B cell (primary cell): ENCODE results near the gene TRIM49D2. TPM values are rescaled to one million over a fixed set of nuclear protein-coding genes. Genes with fewer than 3 reads are reported as not detected.
"Not testable (repeated sequence)": the region's sequence is repeated elsewhere in the genome, so short reads cannot be mapped to it uniquely, and the experiment has no call there.

Experiments used
- ATAC-seq: fragments of 200-7000 bp; cut with Tn5 transposase; one replicate; pipeline ENCODE4 v1.10.0; 2021; ENCODE audit warnings: low read depth, mild to moderate bottlenecking, moderate number of reproducible peaks, moderate library complexity
- CTCF ChIA-PET: fragments of 350-600 bp; sonication (Branson Sonifier 250); formaldehyde crosslinking; loops from one replicate; lab custom pipeline; 2021; ENCODE audit warnings: antibody characterized with exemption, inconsistent platforms; lab: Charles Lee
- POLR2A ChIA-PET: fragments of 350-600 bp; sonication (Branson Sonifier 250); formaldehyde crosslinking; loops from one replicate; lab custom pipeline; 2021; ENCODE audit warnings: antibody characterized with exemption; lab: Charles Lee
- DNase-seq: peaks from one replicate; pipeline ENCODE4 v3.0.0; 2013
- H2AFZ ChIP-seq: 2 replicates; pipeline ENCODE4 v1.6.1; 2012; ENCODE audit warnings: mild to moderate bottlenecking, low read depth, low read length; ENCODE audit not compliant: insufficient read depth, poor library complexity, severe bottlenecking
- H3K27ac ChIP-seq, 2 donors: 1 replicate in 1 of 2; 2 replicates in 1 of 2; pipeline ENCODE4 v1.5.1; 2012 to 2013; ENCODE audit warnings: low read length in 2 of 2, mild to moderate bottlenecking in 2 of 2, moderate library complexity in 1 of 2
- H3K27me3 ChIP-seq, 4 experiments: fragments of 200-600 bp in 1 of 4; sonication (generic) in 1 of 4; replicated peaks in 1 of 4; 1 replicate in 2 of 4; 2 replicates in 2 of 4; pipeline versions ENCODE4 v1.6.1 to v1.7.0; 2013 to 2016; ENCODE audit warnings: low read length in 3 of 4, mild to moderate bottlenecking in 2 of 4, mixed read lengths in 1 of 4, moderate library complexity in 1 of 4; ENCODE audit not compliant: insufficient read depth in 4 of 4, control insufficient read depth in 3 of 4; ENCODE audit errors: control extremely low read depth in 1 of 4
- H3K36me3 ChIP-seq, 2 experiments: replicated peaks in 1 of 2; 1 replicate in 1 of 2; 2 replicates in 1 of 2; pipeline versions ENCODE4 v1.6.1 to v1.7.1; 2013; ENCODE audit warnings: low read length in 1 of 2; ENCODE audit not compliant: insufficient read depth in 2 of 2, control insufficient read depth in 1 of 2; ENCODE audit errors: control extremely low read depth in 1 of 2, extremely low read depth in 1 of 2
- H3K4me1 ChIP-seq, 2 donors: fragments of 200-600 bp in 1 of 2; sonication (generic) in 1 of 2; 1 replicate in 1 of 2; 2 replicates in 1 of 2; pipeline versions ENCODE4 v1.5.1 to v1.6.1; 2013 to 2017; ENCODE audit warnings: low read length in 2 of 2; ENCODE audit not compliant: control insufficient read depth in 2 of 2, insufficient read depth in 2 of 2
- H3K4me2 ChIP-seq: replicated peaks from 2 replicates; pipeline ENCODE3; 2012; ENCODE audit warnings: mild to moderate bottlenecking, low read depth, low read length; ENCODE audit not compliant: poor library complexity, severe bottlenecking
- H3K4me3 ChIP-seq, 5 experiments: fragments of 200-600 bp in 1 of 5; sonication (generic) in 1 of 5; 1 replicate in 3 of 5; 2 replicates in 2 of 5; pipeline versions ENCODE4 v1.5.1 to v1.7.0; 2011 to 2016; ENCODE audit warnings: low read length in 4 of 5, mild to moderate bottlenecking in 4 of 5, low read depth in 2 of 5, control low read depth in 1 of 5, moderate library complexity in 1 of 5; ENCODE audit not compliant: insufficient read depth in 1 of 5; ENCODE audit errors: control extremely low read depth in 1 of 5, extremely low read depth in 1 of 5
- H3K79me2 ChIP-seq: fragments of 200-600 bp; sonication (generic); one replicate; pipeline ENCODE4 v1.6.0; 2016; ENCODE audit warnings: low read length; ENCODE audit not compliant: control insufficient read depth, insufficient read depth
- H3K9ac ChIP-seq: fragments of 200-600 bp; sonication (generic); 2 replicates; pipeline ENCODE4 v1.6.1; 2017; ENCODE audit warnings: mild to moderate bottlenecking, low read length, moderate library complexity
- H3K9me3 ChIP-seq, 3 donors: one replicate each; pipeline versions ENCODE4 v1.6.1 to v1.7.1; 2013; ENCODE audit warnings: low read length in 2 of 3; ENCODE audit not compliant: control insufficient read depth in 2 of 3, insufficient read depth in 1 of 3; ENCODE audit errors: control extremely low read depth in 1 of 3
- H4K20me1 ChIP-seq: 2 replicates; pipeline ENCODE4 v1.6.0; 2012; ENCODE audit warnings: mild to moderate bottlenecking, low read length; ENCODE audit not compliant: insufficient read depth, control insufficient read depth, poor library complexity, severe bottlenecking
- H3K27ac Mint-ChIP-seq: one replicate; pipeline ENCODE4 v1.8.0; 2021; ENCODE audit warnings: mixed read lengths
- H3K27me3 Mint-ChIP-seq: one replicate; pipeline ENCODE4 v1.8.0; 2021; ENCODE audit warnings: mixed read lengths
- H3K4me1 Mint-ChIP-seq: one replicate; pipeline ENCODE4 v1.8.0; 2021; ENCODE audit warnings: mixed read lengths
- H3K4me3 Mint-ChIP-seq: one replicate; pipeline ENCODE4 v1.8.0; 2021; ENCODE audit warnings: mixed read lengths
- H3K9me3 Mint-ChIP-seq: one replicate; pipeline ENCODE4 v1.8.0; 2022; ENCODE audit warnings: mixed read lengths; ENCODE audit not compliant: insufficient read depth
- WGBS: methylation state at CpG from one replicate; pipeline ENCODE4 v1.1.5; 2013; ENCODE audit warnings: missing lambda C conversion rate; ENCODE audit not compliant: insufficient coverage; 5-methylcytosine and 5-hydroxymethylcytosine counted together
- intact Hi-C: fragments of 100-400 bp; cut with micrococcal nuclease; formaldehyde crosslinking; loops from one replicate; pipeline ENCODE4 v1.10.0; 2022
- polyA minus RNA-seq: library from RNA; depleted of rRNA, polyadenylated mRNA; stranded (reverse); fragments of >200 nt; gene quantifications from 2 replicates; pipeline ENCODE4 v1.2.3, GENCODE V29; 2012
- polyA plus RNA-seq: library from polyadenylated mRNA; depleted of rRNA; stranded (reverse); fragments of >200 nt; gene quantifications from 2 replicates; pipeline ENCODE4 v1.2.3, GENCODE V29; 2012
- total RNA-seq, 2 donors: library from RNA; stranded (reverse); fragments of 120-200 nt in 1 of 2; gene quantifications; 1 replicate in 1 of 2; 2 replicates in 1 of 2; pipeline versions ENCODE4 v1.2.3 to v1.2.4, GENCODE V29; 2013 to 2022

Gene TRIM49D2
- not detected in 2 replicates for total RNA-seq
- total RNA-seq (2013): not detected
- not detected in 2 replicates for polyA plus RNA-seq
- polyA minus RNA-seq: not detected in 2 replicates

GRCh38 chr11:89923764-89924163 lies at the start of gene TRIM49D2:
Gene TRIM49D2 (plus strand): TSS chr11:89924064. CDS start chr11:89926762, 2,698 bp downstream.
- no CpG with 5 or more reads among the region's 6 CpGs for WGBS
- CTCF ChIA-PET, H3K9me3 ChIP-seq: not testable (repeated sequence)

GRCh38 chr11:89877511-89877910 lies 46.4 kb upstream of the TRIM49D2 start:
- H3K4me3 ChIP-seq, POLR2A ChIA-PET, H3K27me3 Mint-ChIP-seq, H4K20me1 ChIP-seq, H3K27me3 ChIP-seq, DNase-seq, intact Hi-C loops, H3K27ac ChIP-seq, H3K9me3 ChIP-seq, H3K9me3 Mint-ChIP-seq, H3K4me1 ChIP-seq, H2AFZ ChIP-seq, H3K4me3 Mint-ChIP-seq, H3K27ac Mint-ChIP-seq, ATAC-seq, H3K4me1 Mint-ChIP-seq, H3K36me3 ChIP-seq, H3K79me2 ChIP-seq, CTCF ChIA-PET, H3K4me2 ChIP-seq, H3K9ac ChIP-seq: not testable (repeated sequence)
- WGBS: no CpG with 5 or more reads among the region's 6 CpGs

More at GRCh38 chr11:89923764-89924163, at the start of gene TRIM49D2:
- H4K20me1 ChIP-seq, H3K27ac Mint-ChIP-seq, H3K27me3 ChIP-seq, H3K4me3 ChIP-seq, intact Hi-C loops, H3K9me3 Mint-ChIP-seq, H3K79me2 ChIP-seq, H3K27me3 Mint-ChIP-seq, H3K36me3 ChIP-seq, H3K9ac ChIP-seq, POLR2A ChIA-PET, H3K4me1 Mint-ChIP-seq, H2AFZ ChIP-seq, DNase-seq, H3K4me1 ChIP-seq, H3K4me2 ChIP-seq, H3K27ac ChIP-seq, H3K4me3 Mint-ChIP-seq, ATAC-seq: not testable (repeated sequence)

GRCh38 chr11:89893245-89893644 lies 30.6 kb upstream of the TRIM49D2 start:
- H3K4me1 Mint-ChIP-seq, H3K9ac ChIP-seq, H3K9me3 ChIP-seq, POLR2A ChIA-PET, H3K27me3 Mint-ChIP-seq, H3K4me3 Mint-ChIP-seq, H3K27ac ChIP-seq, H3K4me2 ChIP-seq, H2AFZ ChIP-seq, CTCF ChIA-PET, H3K9me3 Mint-ChIP-seq, H3K4me3 ChIP-seq, H3K27me3 ChIP-seq, H3K4me1 ChIP-seq, ATAC-seq, intact Hi-C loops, H4K20me1 ChIP-seq, H3K36me3 ChIP-seq, DNase-seq, H3K79me2 ChIP-seq, H3K27ac Mint-ChIP-seq: not testable (repeated sequence)
- WGBS: no CpG with 5 or more reads among the region's 3 CpGs

GRCh38 chr11:89900809-89901208 lies 23.1 kb upstream of the TRIM49D2 start:
- H3K4me3 Mint-ChIP-seq, ATAC-seq, H3K27me3 ChIP-seq, H3K27ac ChIP-seq, H3K4me2 ChIP-seq, DNase-seq, POLR2A ChIA-PET, H3K9me3 Mint-ChIP-seq, intact Hi-C loops, H3K27ac Mint-ChIP-seq, H2AFZ ChIP-seq, H3K27me3 Mint-ChIP-seq, H3K4me1 Mint-ChIP-seq, H3K4me1 ChIP-seq, H4K20me1 ChIP-seq, H3K9me3 ChIP-seq, H3K79me2 ChIP-seq, H3K36me3 ChIP-seq, H3K9ac ChIP-seq, CTCF ChIA-PET, H3K4me3 ChIP-seq: not testable (repeated sequence)
- WGBS: no CpG with 5 or more reads among the region's 14 CpGs
